Renal cortical epithelial cell (primary cell): Measurements from ENCODE around the gene PARN. TPM values are rescaled to one million over a fixed set of nuclear protein-coding genes. Genes with fewer than 3 reads are reported as not detected.
"Not testable (repeated sequence)": the region's sequence is repeated elsewhere in the genome, so short reads cannot be mapped to it uniquely, and the experiment has no call there.

Experiments used
- DNase-seq: peaks from one replicate; pipeline ENCODE4 v3.0.0-alpha.2; 2011; ENCODE audit warnings: low read depth
- total RNA-seq: library from RNA; depleted of rRNA; stranded (reverse); fragments of >200 nt; gene quantifications from 2 replicates; pipeline ENCODE4 v1.2.3, GENCODE V29; 2014

The PARN gene
- total RNA-seq, 1 donor from 2014 or later = 34.7 TPM

DNA sequence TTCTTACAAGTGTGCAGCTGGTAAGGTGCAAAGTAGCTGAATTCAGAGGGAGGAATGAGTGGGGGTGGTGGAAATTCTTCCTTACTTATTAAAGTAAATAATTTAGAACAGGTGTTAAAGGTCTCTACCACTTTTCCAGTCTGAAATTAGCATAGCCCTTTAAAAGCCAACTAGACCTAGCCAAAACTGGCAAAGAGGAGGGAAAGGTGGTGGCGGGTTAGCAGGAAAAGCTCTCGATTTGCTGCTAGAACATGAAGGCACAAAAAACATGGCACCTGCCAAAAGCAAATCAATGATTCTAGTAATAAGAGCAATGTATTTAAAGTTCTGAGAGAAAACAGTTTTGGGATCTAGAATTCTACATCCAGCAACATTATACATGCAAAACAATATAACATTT lies 157.7 kb downstream of the PARN start:
- no peak for DNase-seq

DNA sequence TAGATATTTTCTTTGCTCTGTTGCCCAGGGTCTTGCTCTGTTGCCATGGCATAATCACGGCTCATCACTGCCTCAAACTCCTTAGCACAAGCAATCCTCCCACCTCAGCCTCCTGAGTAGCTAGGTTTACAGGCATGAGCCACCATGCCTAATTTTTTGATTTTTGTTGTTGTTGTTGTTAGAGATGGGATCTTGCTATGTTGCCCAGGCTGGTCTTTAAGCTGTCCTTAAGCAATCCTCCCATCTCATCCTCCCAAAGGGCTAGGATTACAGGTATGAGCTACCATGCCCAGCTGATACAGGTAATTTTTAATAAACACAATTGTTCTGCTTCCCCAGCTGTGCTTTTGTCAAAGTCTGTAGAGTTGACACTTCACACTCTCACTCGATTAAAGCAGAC lies 159.3 kb downstream of the PARN start:
- DNase-seq = no peak

DNA sequence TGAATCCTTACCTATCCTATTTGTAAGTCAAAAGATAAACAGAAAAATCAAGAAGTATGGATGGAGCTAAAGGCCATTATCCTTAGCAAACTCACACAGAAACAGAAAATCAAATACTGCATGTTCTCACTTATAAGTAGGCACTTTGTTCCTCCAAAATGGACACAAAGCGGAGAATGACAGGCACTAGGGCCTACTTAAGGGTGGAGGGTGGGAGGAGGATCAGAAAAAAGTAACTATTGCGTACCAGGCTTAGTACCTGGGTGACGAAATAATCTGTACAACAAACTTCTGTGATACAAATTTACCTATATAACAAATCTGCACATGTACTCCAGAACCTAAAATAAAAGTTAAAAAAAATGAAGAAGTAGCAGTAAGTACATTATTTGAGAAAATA lies 164.3 kb downstream of the PARN start:
- DNase-seq = no peak

DNA sequence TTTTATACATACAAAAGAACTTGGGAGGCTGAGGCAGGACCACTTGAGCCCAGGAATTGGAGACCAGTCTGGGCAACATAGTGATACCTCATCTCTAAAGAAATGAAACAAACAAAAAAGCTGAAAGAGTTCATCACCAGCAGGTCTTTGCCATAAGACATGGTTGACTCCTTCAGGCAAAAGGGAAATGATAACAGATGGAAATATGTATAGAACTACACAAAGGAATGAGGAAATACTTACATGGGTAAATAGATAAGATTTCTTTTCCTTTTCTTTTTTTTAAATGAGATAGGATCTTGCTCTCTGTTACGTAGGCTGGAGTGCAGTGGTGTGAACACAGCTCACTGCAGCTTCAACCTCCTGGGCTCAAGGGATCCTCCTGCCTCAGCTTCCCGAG lies 165.3 kb downstream of the PARN start:
- DNase-seq = no peak

DNA sequence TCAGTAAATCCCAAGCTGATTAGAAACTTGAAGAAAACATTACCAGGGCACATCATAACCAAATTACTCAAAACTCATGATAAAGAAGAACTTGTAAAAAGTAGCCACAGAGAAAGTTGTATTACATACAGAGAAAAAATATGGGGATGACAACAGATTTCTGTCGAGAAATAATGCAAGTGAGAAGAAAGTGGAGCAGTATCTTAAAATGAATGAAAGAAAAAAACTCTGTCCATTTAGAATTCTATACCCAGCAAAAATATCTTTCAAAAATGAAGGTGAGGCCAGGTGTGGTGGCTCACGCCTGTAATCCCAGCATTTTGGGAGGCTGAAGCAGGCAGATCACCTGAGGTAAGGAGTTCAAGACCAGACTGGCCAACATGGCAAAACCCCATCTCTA lies 165.9 kb downstream of the PARN start:
- DNase-seq = no peak

DNA sequence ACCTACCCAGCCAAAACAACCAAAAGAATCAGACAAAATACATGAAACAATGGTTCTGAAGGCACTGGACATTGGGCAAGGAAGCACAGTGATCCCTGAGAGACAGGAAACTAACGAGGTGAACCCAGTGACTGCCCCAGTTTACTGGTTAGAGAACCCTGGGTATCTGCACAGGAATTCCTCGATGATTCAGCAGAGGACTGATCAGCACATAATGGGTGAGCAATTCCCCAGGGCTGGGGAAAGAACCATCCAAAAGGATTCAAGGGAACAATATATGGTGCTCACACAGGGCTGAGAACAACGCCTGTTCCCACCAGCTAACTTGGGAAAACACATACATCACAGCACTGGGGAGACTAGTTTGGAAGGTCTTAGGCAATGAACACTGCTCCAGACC lies 167.2 kb downstream of the PARN start:
- DNase-seq = peak; percentile 77

DNA sequence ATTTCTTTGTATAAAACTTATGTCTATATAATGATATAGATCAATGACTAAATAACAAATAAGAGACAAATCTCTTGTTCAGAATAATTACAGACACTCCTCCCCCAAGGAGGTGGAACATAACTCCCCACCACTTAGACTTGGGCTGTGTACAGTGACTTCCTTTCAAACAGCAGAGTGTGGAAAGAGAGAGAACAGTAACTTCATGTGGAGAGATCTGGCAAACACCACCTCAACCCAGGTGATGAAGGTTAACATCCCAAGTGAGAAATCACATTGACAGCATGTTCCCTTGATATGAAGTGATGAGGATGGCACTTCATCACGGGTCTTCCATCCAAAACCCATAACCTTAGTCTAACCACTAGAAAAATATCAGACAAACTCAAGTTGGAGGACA lies 169.3 kb downstream of the PARN start:
- DNase-seq = no peak

DNA sequence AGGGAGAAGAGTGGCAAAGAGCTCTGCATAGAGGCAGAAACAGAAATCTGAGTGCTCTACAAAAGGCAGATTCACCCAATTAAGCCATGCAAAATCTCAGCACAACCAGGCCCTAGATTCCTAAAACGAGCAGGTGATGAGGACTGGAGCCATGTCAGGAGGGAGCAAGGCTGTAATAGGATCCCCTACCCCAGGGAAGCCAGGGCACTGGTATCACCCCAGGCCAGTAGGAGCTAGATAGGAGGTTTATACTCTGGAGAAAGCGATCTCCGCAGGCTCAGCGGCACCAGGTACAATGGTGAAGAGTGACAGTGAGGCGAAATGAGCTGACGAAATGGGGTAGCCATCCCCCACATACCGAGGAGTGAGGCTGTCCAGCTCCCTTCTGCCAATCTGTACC lies 171.5 kb downstream of the PARN start:
- no peak for DNase-seq

DNA sequence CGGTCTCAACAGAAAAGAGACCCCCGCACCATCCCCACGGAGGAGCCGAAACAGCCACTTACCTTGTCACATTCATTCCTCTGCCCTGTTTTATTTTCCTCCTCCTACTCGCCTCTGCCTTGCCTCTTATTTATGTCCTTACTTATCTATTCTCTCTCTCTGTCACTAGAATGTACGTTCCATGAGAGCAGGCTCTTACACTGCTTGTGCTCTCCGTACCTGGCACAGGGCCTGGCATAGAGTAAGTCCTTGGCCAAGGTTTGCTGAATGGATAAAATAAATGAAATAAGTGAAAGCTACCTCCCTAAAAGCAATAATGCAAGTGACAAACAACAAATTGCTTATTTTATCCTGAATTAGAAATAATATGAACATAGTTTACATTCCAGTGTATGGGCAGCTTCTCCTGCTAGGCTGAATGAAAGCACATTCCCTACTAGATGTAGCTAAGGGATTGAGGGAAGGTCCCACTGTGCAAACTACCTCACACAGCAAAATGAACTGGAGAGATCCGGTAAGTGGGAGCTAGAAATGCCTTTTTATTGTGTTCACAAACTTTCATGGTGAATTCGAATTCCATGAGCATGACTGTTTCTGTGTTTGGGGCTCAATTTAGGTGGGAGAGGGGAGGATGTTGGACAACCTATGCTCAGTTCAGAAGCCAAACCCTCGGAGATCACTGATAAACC lies 173.1 kb downstream of the PARN start:
- DNase-seq = peak; percentile 18

DNA sequence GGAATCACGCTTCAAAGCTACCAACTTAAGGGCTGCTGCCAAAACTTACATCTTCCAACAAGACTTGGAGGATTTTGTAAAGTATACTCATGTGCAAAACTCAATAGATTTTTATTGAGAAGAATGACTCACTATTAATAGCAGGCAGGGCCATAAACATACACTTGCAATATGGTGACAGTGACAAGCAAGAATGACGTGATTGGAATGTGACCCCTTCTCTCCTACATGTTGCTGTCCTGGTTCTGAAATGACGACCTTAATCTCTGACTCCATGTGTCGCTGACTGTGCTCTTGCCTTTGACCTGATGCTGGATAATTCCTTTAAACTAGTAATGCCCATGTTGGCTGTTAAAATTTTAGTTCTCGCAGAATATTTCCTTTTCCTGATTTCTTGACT lies 174.5 kb downstream of the PARN start:
- DNase-seq = peak; percentile 18

DNA sequence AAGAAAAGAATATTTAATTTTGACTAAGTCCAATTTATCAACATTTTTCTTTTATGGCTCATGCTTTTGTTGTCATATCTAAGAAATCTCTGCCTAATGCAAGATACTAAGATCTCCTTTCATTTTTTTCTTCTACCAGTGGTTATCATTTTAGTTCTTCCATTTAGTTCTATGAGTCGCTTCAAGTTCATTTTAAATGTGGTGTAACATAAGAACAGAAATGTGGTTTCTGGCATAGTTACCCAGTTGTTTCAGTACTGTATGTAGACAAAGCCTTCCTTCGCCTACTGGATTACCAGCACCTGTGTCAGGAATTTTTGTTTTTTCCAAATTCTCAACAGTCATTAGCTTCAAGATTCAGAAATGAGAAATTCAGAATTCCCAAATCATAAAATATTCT lies 175.7 kb downstream of the PARN start:
- DNase-seq = no peak

DNA sequence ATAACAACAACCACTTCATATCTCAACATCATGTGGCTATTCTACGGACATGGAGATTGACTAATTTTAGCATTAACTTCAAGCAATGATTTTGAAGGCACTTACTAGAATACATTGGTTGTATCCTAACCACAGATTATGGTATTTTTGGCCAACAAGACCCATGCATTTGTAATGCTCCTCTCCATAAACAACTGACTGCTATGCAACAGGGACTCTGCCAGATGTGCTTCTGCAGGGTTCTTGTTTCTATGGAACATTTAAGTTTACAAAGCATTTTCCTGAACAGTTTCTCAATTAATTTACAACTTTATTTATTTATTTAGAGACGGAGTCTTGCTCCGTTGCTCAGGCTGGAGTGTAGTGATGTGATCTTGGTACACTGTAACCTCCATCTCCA lies 178.0 kb downstream of the PARN start:
- DNase-seq = no peak

DNA sequence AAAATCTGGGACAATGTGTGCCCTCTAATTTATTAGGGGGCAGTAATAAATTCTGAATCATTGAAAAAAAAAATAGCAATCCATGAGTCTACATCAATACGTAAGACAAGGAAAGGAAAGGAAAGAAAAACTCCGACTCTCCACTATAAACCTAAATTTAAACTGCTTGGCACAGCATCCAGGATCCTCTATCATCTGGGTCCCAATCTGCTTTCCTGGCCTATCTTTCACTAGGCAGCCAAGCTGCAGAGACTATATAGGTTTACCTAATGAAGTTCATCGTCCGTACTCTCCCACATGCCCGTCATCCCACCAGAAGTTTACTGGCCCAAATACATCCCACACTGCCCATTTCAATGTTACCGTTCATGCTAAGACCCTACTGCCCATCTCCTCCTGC lies 179.2 kb downstream of the PARN start:
- no peak for DNase-seq

DNA sequence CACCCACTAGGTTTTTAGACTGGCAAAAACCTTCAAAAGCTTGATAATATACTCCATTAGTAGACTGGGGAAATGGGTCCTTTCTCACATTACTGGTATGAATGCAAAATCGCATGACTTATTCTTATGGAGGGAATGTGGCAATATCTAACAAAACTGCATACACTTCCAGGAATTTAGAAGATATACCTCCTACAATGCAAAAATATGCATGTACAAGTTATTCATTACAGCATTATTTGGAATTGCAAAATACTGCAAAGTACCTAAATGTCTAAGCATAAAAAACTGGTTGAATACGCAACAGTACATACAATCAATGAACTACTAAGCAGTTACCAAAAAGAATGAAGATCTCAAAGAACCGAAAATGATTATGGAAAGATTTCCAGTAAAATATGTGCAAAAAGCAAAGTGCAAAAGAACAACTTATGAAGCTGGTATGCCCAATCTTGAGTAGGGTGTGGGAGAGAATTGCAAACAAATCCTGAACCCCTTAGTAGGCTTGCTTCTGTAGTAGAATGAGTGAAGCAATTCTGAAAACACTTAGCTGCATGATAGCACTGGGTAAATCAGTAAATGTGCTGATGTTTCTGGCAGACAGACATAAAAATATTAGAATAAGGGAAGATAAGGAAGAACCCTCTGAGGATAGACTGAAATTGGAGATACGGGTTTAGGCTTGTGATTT lies 180.1 kb downstream of the PARN start:
- peak; percentile 15 for DNase-seq

DNA sequence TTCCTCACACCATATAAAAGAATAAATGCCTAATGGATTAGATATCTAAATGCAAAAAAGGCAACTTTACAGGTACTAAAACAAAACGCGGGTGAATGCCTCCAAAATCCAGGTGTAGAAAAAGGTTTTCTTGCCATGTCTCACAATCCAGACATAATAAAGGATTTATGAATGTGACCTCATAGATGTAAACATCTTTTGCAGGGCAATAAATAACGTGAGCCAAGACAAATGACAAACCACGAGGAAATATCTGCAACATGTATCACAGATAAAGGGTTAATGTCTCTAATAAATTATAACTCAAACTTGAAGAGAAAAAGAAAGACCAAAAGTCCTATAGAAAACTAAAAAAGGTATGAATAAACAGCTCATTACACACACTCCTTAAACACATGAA lies 180.7 kb downstream of the PARN start:
- DNase-seq = no peak

DNA sequence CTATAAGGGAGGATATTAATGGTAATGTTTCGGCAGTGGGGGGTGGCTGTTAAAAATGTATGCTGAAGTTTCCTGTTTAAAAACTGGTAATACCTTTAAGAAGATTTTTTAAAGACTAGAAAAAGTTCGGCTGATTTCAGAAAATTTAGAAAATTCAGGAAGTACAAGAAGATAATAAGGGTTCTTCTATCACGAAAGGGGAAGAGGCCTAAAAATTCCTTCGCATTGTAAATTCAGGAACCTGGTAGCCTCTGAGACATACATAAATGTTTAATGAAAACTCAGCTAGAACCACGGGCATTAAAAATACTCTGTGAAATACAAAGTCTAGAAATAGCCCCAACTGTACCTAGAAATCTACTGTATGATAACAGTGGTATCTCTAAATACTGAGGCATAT lies 181.2 kb downstream of the PARN start:
- no peak for DNase-seq

DNA sequence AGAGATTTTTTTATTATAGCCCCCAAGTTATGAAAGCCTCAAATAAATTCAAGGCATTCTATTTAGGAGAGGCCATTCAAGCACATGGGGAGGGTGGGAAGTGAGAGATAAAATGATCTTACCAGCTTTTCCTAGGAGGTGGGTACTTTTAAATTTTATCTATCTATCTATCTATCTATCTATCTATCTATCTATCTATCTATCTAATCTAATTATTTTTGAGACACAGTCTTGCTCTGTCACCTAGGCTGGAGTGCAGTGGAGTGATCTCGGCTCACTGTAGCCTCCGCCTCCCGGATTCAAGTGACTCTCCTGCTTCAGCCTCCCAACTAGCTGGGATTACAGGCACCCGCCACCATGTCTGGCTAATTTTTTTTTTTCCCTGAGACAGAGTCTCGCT lies 182.3 kb downstream of the PARN start:
- DNase-seq = no peak

DNA sequence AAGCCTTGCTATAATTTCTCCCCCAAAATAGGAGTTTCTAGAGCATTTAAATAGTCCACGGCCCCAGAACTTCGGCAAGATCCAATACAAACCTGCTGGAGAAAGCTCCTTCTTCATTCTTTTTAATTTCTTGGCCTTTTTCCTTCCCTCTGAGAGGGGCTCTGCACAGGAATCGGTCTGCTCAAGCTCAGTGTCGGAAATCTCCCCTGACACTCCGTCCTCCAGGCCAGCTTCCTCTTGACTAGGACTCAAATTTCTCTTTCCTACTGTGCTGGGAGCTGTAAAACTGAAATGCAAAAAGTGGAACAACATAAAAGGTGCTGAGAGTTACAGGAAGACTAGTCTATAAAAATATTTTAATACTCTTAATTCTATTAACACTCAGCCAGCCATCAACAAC lies 183.3 kb downstream of the PARN start:
- no peak for DNase-seq

DNA sequence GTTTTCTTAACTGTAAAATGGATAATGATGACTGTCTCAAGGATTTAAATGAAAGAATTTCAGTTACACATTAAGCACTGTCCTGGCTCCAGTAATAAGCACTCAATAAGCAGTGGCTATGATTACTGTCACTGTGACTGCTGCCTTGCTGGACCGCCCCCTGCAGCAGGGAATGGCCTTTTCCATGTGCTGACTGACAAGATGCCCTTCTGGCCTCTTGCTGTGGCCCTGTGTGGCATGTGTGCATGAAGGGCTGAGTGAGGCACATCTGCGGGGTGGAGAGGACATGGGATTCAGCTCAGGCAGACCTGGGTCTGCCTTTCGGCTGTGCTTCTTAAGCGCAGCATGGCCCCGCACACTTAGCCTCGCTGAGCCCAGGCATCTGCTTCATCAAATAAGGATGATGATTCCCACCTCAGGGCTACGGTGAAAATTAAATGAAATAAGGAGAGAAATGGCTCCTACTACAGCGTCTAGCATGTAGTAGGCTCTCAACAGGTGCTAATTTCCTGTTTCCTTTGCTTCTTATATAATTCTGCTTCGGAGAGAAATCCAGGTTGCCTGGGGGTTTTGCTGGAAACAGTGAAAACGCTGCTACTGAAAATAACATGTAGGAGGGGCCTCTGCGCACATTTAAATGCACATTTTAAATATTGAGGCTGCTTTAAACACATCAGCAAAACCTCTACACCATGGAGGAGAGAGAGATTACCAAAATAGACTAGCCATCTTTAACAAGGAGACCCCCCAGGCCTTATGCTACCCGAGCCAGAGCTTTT lies 183.9 kb downstream of the PARN start:
- no peak for DNase-seq

DNA sequence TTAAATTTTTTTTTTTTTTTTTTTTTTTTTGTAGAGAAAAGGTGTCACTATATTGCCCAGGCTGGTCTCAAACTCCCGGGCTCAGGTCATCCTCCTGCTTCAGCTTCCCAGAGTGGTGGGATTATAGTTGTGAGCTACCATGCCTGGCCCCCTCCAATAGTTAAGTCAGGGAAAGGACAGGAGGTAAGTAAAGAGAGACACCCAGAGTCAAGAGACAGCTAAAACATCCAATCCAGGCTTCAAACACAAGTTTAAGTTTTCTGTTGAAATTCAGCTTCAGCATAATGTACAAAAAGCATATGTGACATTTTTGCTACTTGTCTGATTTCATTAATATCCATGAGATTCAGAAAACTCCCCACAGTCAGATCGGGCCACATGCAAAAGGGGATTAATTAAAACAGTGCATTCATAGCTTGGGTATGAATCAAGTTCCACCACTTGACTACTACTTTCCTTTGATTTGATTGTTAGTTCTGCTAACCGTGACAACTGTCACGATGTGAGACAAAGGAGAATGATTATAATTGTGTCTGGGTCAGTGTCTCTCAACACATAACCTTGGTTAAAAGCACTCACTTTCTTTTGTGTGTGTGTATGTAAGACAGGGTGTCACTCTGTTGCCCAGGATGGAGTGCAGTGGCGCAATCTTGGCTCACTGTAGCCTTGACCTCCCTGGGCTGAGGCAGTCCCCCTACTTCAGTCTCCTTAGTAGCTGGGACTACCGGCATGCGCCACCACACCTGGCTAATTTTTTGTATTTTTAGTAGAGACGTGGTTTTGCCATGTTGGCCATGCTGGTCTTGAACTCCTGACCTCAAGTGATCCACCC lies 184.9 kb downstream of the PARN start:
- no peak for DNase-seq

DNA sequence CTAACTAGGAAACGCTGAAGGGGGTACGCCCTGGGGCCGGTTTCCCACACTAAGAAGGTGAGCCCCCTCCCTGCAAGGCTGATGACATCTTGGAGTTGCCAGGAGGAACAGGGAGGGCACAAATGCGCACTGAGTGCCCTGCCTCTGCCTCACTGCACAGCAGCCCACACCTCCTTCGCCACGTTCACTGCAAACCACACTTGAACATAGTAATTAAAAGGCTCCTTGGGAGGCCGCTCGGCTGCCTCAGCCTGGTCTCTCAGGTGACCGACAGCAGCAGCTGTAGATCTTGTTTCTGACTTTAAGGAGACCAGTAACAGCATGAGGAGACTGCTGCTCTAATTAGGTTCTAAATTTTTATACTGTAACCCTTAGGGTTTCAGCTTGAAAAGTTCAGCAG lies 188.5 kb downstream of the PARN start:
- not testable (repeated sequence) for DNase-seq

DNA sequence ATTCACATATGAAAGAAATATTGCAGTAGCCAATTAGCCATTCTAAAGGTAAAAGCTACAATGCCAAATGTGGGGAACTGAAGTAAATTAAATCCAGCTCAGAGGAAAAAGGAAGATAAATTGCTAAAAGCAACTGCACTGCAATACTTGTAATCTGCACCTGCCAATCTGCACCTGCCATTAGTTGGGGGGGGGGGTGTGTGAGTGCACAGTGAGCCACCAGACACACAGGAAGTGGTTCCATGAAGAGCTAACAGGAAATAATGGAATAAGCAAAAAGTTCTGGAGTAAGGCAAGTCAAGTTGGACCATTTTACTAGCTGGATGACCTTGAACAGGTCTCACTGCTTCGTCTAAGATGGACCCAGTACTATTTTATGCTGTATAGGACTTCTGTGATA lies 191.8 kb downstream of the PARN start:
- DNase-seq = no peak
